Islet of Langerhans (tissue), 1 donor: ENCODE data around the gene TTLL1.
"Not testable (repeated sequence)": the region's sequence is repeated elsewhere in the genome, so short reads cannot be mapped to it uniquely, and the experiment has no call there.

Source experiments
- FAIRE-seq: peaks from one replicate; lab custom pipeline; 2011; peaks lifted over from hg19 to GRCh38; lab: Jason Lieb, UNC

The TTLL1 gene

DNA sequence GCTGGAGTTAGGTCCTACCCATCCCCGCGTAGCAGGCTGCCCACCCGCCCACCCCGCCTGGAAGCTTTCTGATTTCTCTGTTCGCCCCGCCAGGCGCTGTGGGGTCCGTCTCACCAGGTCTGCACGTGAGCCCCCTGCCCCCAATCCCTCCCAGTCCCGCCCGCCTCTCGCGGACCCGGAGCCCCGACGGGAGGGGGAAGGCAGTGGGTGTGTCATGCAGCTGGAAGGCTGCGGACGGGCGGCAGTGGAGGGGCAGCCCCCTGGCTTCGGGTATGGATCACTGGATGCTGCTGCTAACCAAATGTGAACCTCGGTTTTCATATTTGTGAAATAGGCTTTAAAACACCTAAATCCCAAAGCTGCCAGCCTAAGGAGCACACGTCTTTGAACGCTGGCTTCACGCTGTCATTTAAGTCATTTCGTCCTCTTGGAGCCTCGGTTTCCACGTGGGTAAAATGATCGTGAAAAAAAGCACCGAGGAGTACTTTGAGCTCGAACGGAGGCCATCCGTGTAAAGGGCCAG, 20.8 kb upstream of the TTLL1 start:
- no peak for FAIRE-seq

- no peak for FAIRE-seq
Observed at GRCh38 chr22:43109511-43109910, 20.3 kb upstream of the TTLL1 start.

DNA sequence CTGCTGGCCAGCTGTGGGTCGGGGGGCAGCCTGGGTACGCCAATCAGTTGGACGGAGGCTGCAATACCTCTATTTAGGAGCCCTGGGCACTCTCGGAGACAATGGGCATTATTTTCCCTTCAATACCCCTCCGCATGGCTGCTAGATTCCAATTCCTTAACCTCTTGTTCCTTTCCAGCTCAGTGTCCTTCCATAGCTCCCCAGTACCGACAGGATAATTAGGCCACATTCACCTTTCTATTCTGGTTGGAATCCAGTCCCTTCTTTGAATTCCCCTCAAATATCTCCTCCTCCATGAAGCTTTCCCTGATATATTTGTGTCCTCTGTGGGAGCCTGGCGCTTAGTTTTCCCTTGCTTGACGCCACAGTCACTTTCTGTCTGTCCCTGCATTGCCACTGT, 17.1 kb upstream of the TTLL1 start:
- no peak for FAIRE-seq

- not testable (repeated sequence) for FAIRE-seq
Observed at GRCh38 chr22:43104950-43105349, 15.8 kb upstream of the TTLL1 start.

GRCh38 chr22:43104056-43104625, 14.9 kb upstream of the TTLL1 start:
- FAIRE-seq: not testable (repeated sequence)

DNA sequence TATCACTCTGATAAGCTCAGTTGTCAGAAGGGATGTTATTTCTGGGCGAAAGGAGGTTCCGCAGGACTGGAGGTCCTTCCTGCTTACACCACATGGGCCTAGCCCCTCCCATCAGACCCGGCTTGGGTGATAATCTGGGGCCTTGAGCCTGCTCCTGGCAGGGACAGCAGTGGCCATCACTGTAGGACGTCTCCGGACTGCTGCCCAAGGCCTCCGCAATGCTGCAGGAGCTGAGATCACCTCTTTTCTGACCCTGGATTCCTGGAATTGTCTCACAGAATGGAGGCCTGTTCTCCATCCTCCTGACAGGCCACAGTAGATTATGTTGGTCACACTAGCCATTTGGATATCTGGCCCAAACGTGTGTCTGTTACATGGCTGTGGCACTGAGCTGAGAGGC, 12.1 kb upstream of the TTLL1 start:
- FAIRE-seq: no peak

GRCh38 chr22:43100225-43100624, 11.0 kb upstream of the TTLL1 start:
- FAIRE-seq: no peak

- no peak for FAIRE-seq
Observed at GRCh38 chr22:43099095-43099494, 9.9 kb upstream of the TTLL1 start.

DNA sequence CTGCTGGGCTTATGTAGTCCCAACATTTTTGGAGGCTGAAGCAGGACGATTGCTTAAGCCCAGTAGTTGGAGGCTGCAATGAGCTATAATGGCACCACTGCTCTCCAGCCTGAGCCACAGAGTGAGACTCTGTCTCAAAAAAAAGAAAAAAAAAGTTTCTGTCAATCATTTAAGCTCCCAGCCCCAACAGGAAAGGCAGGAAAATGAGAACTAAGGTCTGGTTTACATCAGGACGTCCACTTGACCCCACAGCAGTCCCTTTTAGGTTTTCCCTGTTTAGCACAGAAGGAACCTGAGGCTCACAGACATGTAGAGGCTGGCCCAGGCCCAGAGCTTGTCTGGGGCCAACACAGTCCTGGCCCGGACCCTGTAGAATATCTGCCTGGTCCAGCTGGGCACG, 9.2 kb upstream of the TTLL1 start:
- no peak for FAIRE-seq

DNA sequence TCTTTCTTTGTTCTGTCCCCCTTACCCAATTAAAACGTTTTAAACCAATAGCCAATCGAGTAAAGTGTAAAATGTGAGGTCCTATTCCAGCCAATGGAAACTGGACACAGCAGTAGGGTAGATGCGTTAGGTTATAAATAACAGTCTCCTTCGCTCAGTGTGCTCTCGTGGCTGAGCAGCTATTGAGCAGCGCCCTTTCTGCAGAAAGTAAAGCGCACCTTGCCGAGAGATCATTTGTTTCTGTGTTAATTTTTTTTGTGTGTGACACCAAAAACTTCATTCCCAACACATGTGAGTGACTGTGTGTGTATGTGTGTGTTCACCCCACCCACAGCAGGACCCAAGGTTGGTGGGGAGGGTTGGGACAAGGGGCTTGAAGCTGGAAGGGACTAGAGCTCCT, 7.2 kb upstream of the TTLL1 start:
- no peak for FAIRE-seq

DNA sequence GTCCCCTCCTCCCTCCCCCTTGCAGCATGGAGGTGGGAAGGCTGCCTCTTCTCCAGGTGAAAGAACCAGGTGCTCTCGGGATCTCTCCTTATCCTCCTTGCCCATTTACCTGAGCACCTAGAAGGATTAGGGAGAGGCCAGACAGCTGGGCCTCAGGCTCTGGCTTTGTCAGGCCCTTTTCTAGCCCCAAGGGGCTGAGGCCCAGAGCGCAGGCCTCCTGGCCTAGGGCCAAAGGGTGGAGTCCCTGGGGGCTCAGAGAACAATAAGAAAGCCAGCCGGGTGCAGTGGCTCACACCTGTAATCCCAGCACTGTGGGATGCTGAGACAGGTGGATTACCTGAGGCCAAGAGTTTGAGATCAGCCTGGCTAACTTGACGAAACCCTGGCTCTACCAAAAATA, 5.4 kb upstream of the TTLL1 start:
- FAIRE-seq: no peak

GRCh38 chr22:43094085-43094484, 4.9 kb upstream of the TTLL1 start:
- no peak for FAIRE-seq

DNA sequence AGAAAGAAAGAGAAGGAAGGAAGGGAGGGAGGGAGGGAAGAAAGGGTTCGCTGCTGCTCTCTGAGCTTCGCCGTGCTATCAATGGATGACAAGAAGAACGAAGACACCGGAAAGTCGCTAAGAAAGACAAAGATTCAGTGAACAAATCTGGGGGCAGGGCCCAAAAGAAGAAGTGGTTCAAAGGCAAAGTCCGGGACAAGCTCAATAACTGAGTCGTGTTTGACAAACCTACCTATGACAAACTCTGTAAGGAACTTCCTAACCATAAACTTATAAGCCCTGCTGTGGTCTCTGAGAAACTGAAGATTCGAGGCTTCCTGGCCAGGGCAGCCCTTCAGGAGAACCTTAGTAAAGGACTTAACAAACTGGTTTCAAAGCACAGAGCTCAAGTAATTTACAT, 2.9 kb upstream of the TTLL1 start:
- FAIRE-seq: no peak

GRCh38 chr22:43090130-43090789, 1.1 kb upstream of the TTLL1 start:
- peak; percentile 53 for FAIRE-seq

DNA sequence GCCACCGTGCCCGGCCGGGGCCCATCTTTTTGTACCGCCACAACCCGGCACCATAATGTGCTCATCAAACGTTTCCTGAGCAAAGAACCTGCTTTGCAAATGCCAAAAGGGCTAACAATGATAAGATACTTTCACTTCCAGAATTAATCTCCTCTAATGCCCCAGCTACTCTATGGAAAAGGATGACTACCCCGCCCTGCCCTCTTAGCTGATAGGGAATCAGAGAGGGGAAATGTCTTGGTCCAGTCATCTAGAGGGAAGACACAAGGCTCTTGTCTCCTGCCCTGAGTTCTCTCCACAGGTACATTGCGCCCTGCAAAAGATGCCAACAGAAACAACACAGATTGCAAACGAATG, 586 bp downstream of the TTLL1 start:
- no peak for FAIRE-seq

- no peak for FAIRE-seq
Observed at GRCh38 chr22:43085658-43086606, 3.3 kb downstream of the TTLL1 start.

GRCh38 chr22:43081968-43082367, 7.2 kb downstream of the TTLL1 start:
- no peak for FAIRE-seq

GRCh38 chr22:43080616-43081015, 8.6 kb downstream of the TTLL1 start:
- no peak for FAIRE-seq

- no peak for FAIRE-seq
Observed at GRCh38 chr22:43079742-43080141, 9.4 kb downstream of the TTLL1 start.

GRCh38 chr22:43078522-43078921, 10.7 kb downstream of the TTLL1 start:
- no peak for FAIRE-seq

- FAIRE-seq: no peak
Observed at GRCh38 chr22:43077121-43077877, 11.9 kb downstream of the TTLL1 start.

GRCh38 chr22:43066844-43067385, 22.3 kb downstream of the TTLL1 start:
- FAIRE-seq: no peak
